Neuron (in vitro differentiated cells): ENCODE measurements around the gene OR10C1.
"Not testable (repeated sequence)": the region's sequence is repeated elsewhere in the genome, so short reads cannot be mapped to it uniquely, and the experiment has no call there.

Experiments used
- H2AFZ ChIP-seq: one replicate; pipeline ENCODE4 v1.6.1; 2013; ENCODE audit warnings: low read depth, mild to moderate bottlenecking, inconsistent platforms, low read length, moderate library complexity
- H3K27me3 ChIP-seq: one replicate; pipeline ENCODE4 v1.6.1; 2013; ENCODE audit warnings: low read length; ENCODE audit not compliant: insufficient read depth
- H3K36me3 ChIP-seq: one replicate; pipeline ENCODE4 v1.6.1; 2013; ENCODE audit warnings: low read length; ENCODE audit not compliant: insufficient read depth
- H3K4me1 ChIP-seq: one replicate; pipeline ENCODE4 v1.6.1; 2013; ENCODE audit warnings: low read length; ENCODE audit not compliant: insufficient read depth
- H3K4me3 ChIP-seq: 2 replicates; pipeline ENCODE4 v1.5.1; 2013; ENCODE audit warnings: mild to moderate bottlenecking, low read length, moderate library complexity
- H3K9me3 ChIP-seq: one replicate; pipeline ENCODE4 v1.6.1; 2013; ENCODE audit warnings: low read length

OR10C1 gene, protein sequence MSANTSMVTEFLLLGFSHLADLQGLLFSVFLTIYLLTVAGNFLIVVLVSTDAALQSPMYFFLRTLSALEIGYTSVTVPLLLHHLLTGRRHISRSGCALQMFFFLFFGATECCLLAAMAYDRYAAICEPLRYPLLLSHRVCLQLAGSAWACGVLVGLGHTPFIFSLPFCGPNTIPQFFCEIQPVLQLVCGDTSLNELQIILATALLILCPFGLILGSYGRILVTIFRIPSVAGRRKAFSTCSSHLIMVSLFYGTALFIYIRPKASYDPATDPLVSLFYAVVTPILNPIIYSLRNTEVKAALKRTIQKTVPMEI

DNA sequence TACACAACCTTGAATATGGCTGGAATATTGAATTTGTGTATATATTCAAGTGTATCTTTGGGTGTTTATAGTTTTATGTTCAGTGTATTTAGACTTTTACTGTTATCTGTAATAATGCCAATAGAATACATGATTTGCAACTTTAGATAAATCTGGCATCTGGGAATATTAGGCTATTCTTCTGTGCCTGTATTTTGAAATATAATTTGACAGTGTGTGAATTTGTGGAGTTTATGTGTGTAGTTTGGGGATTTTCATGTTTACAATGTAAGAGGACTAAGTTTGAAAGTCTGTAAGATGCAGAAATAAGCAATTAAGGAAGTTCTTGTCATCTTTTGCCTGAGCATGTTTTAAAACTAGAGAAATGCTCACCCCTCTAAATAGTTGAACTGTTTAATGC is at the start of gene OR10C1:
Gene OR10C1, plus strand, starts transcription at position 301 of the 400 bp plus-strand sequence. CDS start 710 bp downstream, outside the sequence.
- Histone ChIP-seq H3K9me3 (no peaks in the 10 kb centered on the region), H3K27me3 (no peaks in the 10 kb centered on the region), H3K4me1 (no peaks in the 10 kb centered on the region), H3K4me3 (no peak within 1 kb of the TSS), H2AFZ (no peak within 1 kb of the TSS), H3K36me3 (no peaks in the 10 kb centered on the region)

DNA sequence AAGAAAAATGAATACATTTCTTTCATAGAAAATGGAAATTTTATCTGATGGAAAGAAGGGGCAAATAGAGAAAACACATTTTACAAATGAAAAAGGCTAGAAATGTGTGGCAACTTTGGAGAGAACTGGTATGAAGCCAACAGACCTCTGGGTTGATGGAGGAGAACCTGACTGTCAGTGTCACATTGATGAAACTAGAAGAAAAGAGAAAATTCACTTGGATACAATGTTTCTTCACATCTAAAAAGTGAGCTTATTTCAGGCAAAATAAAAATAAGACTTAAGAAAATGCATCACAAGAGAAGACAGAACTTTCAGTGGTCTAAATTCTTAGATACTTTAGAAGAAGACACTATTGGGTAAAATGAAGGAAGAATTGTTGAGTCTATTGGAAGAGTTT is 43.8 kb upstream of the OR10C1 start, which contains the start of gene OR12D2:
Gene OR12D2, plus strand, starts transcription at position 301 of the 400 bp plus-strand sequence. CDS start 1,069 bp downstream, outside the sequence.
- Histone ChIP-seq H3K9me3 (no peaks in the 10 kb centered on the region), H3K27me3 (no peaks in the 10 kb centered on the region), H3K4me1 (no peaks in the 10 kb centered on the region), H3K4me3 (no peak within 1 kb of the TSS), H3K36me3 (no peaks in the 10 kb centered on the region), H2AFZ (no peak within 1 kb of the TSS)

DNA sequence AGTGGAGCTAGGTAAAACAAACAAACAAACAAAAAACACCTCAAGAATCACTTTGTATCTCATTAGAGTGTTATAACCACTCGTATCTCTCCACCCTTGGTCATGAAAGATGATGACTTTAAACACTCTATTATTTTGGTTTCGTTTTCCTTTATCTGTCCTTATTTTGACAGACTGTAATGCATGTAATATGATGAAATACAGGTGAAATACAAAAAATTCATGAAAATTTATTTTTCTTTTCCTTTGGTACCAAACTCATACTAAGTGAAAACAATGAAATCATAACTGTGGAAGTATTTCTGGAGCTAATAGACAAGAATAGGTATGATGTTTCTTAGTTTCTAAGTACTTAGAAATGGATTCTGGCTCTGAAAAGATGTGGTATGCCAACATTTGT is 39.6 kb upstream of the OR10C1 start:
- no peaks in the 10 kb centered on the region for H3K27me3 ChIP-seq
- no peak overlapping the region for H2AFZ ChIP-seq
- H3K36me3 ChIP-seq, result no peaks in the 10 kb centered on the region
- H3K9me3 ChIP-seq, result no peaks in the 10 kb centered on the region
- no peak overlapping the region for H3K4me3 ChIP-seq
- no peaks in the 10 kb centered on the region for H3K4me1 ChIP-seq

DNA sequence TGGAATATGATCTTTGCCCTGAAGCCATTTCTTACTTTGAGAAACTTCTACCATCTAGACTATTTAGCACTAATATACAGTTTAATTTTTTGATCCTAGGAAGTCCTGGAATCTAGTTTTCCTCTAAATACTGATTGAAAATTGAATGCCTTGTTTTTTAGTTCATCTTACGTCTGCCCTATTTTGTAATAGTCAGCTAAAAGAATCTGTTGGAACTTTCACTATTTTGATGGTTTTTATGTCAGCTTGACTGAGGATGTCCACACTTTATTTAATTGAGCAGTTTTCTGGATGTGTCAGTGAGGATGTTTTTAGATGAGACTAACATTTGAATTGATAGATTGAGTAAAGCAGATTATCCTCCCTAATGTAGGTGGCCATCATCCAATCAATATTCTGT is 35.3 kb upstream of the OR10C1 start:
- Histone ChIP-seq H3K9me3 (no peaks in the 10 kb centered on the region), H3K4me3 (no peak overlapping the region), H2AFZ (no peak overlapping the region), H3K27me3 (no peaks in the 10 kb centered on the region), H3K4me1 (no peaks in the 10 kb centered on the region), H3K36me3 (no peaks in the 10 kb centered on the region)

DNA sequence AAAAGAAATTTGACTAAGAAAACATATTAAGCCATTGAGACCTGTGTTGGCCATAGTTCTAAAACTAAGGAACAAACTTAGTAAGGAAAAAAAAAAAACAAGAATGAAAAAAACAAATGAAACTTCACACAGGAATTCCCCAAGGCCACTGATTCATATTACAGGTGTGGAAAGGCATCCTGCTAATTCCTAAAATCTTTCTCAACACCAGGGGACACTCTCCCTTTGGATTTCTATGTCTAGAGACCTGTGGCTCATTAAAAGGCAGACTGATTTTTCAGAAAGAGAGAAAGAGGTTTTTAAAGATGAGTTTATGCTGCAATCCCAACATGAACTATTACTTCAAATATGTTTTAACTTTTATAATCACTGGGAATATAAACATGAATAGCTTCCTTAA is 24.5 kb upstream of the OR10C1 start, which contains the start of gene OR12D1:
Gene OR12D1, plus strand, starts transcription at position 341 of the 400 bp plus-strand sequence.
- H3K27me3 ChIP-seq, result peaks cover 3% of the 10 kb centered on the region
- H3K4me1 ChIP-seq, result no peaks in the 10 kb centered on the region
- H3K4me3 ChIP-seq, result no peak within 1 kb of the TSS

DNA sequence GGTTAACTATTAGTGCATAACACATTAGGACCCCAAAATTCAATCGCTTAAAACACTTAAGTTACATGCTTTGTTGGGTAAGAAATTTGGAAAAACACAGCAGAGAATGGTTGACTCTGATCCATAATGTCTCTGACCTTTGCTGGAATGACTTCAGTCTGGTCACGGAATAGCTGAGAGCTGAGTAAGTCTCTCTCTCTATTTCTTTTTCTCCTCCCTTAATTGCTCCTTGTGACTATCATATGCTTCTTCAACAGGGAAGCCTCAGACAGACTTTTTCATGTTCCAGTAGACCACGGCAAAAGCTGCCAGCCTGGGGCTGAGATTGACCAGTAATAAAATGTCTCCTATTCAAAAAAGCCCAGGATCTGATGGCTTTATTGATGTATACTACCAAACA is 19.6 kb upstream of the OR10C1 start:
- Histone ChIP-seq H3K9me3 (no peaks in the 10 kb centered on the region), H2AFZ (no peak overlapping the region), H3K4me3 (no peak overlapping the region), H3K36me3 (no peaks in the 10 kb centered on the region), H3K4me1 (no peaks in the 10 kb centered on the region), H3K27me3 (peaks cover 3% of the 10 kb centered on the region)

More for the DNA sequence above, 24.5 kb upstream of the OR10C1 start, which contains the start of gene OR12D1:
- Histone ChIP-seq H3K36me3 (no peaks in the 10 kb centered on the region), H3K9me3 (no peaks in the 10 kb centered on the region), H2AFZ (no peak within 1 kb of the TSS)

DNA sequence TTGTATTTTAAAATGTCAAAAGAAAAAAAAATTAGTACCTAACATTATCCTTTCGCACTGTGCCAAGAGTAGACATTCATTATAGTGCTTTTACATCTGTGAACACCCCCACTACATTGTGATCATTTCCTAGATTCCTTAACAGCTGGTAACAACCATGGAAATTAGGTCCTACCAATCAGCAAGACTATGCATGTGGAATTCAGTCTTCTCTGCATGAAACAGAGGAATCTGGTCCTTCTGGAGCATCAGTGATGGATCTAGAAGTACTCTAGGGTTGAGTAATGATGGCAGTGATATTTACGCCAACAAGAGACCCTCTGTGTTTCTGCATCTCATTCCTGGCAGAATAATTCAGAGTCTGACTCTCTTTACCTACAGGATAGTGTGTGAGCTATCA is 14.9 kb upstream of the OR10C1 start:
- no peaks in the 10 kb centered on the region for H3K9me3 ChIP-seq
- H3K4me1 ChIP-seq, result no peaks in the 10 kb centered on the region
- no peaks in the 10 kb centered on the region for H3K36me3 ChIP-seq
- peaks cover 3% of the 10 kb centered on the region for H3K27me3 ChIP-seq
- no peak overlapping the region for H2AFZ ChIP-seq
- H3K4me3 ChIP-seq, result no peak overlapping the region

DNA sequence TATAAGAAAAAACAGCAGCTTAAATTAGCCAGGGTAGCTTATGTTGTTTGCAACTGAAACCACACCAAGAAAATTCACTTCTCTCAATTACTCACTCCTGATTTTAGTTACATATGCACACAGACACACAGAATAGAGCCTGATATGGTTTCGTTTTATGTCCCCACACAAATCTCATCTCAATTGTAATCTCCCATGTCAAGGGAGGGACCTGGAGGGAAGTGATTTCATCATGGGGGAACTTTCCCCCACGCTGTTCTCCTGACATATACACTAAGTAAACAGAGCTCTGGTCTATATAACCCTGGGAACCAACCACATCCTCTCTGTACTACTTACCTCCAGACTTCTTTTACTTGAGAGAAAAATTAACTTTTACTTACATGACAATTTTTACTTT is 14.5 kb upstream of the OR10C1 start:
- H3K36me3 ChIP-seq, result no peaks in the 10 kb centered on the region
- H3K9me3 ChIP-seq, result no peaks in the 10 kb centered on the region
- no peak overlapping the region for H2AFZ ChIP-seq
- no peaks in the 10 kb centered on the region for H3K4me1 ChIP-seq
- H3K27me3 ChIP-seq, result peaks cover 5% of the 10 kb centered on the region
- H3K4me3 ChIP-seq, result no peak overlapping the region

DNA sequence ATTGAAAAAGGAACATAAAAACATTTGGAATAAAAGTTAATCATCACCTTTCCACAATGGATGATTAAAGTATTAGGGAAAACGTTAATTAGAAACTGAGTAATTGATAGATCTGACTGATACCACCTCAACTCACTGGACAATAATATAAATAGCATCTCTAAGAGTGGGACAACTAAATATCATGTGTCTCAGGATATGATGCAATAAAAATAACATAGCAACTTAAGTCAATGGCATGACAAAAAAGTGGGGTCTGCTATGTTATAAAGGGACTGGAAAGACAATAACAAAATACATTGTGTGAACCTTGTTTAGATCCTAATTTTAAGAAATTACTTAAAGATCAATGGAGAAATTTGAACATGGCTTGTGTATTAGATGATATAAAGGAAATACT is 14.0 kb upstream of the OR10C1 start:
- Histone ChIP-seq H3K27me3 (peaks cover 6% of the 10 kb centered on the region), H3K4me1 (no peaks in the 10 kb centered on the region), H2AFZ (no peak overlapping the region), H3K36me3 (no peaks in the 10 kb centered on the region), H3K4me3 (no peak overlapping the region), H3K9me3 (no peaks in the 10 kb centered on the region)

DNA sequence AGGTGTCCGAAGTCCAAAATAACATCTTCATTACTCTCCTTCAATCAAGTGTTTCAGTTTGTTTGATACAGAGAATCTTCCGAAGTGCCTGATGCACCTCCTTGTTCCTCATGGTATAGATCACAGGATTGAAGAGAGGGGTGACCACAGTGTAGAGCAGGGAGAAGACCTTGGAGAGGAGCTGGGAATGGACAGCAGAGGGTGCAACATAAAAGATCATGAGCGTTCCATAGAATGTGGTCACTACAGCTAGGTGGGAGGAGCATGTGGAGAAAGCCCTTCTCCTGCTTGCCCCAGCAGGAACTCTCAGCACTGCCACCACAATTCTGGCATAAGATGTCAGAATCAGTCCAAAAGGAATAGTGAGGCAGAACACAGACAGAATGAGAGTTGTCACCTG is 12.5 kb upstream of the OR10C1 start:
- Histone ChIP-seq H3K9me3 (no peaks in the 10 kb centered on the region), H3K4me3 (no peak overlapping the region), H3K36me3 (no peaks in the 10 kb centered on the region), H2AFZ (no peak overlapping the region), H3K27me3 (peaks cover 6% of the 10 kb centered on the region), H3K4me1 (no peaks in the 10 kb centered on the region)

DNA sequence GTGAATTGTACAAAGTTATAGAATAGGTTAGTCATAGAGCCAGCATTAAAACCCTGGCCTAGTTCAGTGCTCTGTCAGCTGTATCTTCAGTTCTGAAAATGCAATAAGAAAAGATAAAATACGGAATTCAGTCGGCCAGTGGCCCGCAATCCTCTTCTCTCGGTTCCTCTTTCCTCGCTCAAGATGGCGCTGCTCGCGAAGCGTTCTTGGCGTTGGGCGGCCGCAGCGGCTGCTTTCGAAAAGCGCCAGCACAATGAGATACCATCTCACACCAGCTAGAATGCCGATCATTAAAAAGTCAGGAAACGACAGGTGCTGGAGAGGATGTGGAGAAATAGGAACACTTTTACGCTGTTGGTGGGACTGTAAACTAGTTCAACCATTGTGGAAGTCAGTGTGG is 2.4 kb upstream of the OR10C1 start:
- H2AFZ ChIP-seq, H3K9me3 ChIP-seq, H3K27me3 ChIP-seq, H3K4me3 ChIP-seq, H3K36me3 ChIP-seq, H3K4me1 ChIP-seq: not testable (repeated sequence)

DNA sequence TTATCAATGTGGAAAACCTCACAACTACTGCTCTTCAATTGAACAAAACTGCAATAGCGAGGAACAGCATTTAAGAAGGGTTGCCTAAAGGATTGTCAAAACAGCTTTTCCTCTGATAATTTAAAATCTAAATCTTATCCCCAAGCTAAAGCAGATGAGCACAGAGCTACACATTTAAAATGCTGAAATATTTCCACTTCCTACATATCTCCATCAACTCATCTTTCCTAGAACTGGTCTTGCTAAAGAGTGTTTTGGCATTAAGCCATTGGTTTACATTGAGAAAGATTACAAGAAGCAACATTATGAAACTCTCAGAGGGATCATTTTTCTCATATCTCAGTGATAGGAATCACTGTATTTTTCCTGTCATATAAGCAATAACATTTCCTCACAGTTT is 3.6 kb downstream of the OR10C1 start:
- Histone ChIP-seq H3K4me1 (peaks cover 5% of the 10 kb centered on the region), H2AFZ (no peak overlapping the region), H3K9me3 (no peaks in the 10 kb centered on the region), H3K27me3 (no peaks in the 10 kb centered on the region), H3K4me3 (no peak overlapping the region), H3K36me3 (no peaks in the 10 kb centered on the region)

DNA sequence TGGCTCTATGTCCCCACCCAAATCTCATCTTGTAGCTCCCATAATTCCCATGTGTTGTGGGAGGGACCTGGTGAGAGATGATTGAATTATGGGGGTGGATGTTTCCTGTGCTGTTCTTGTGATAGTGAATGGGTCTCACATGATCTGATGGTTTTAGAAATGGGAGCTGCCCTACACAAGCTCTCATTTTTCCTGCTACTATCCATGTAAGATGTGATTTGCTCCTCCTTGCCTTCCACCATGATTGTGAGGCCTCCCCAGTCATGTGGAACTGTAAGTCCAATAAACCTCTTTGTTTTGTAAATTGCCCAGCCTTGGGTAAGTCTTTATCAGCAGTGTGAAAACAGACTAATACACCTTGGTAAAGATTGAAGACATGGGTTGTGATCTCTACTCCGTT is 4.9 kb downstream of the OR10C1 start:
- H3K4me1 ChIP-seq, H3K27me3 ChIP-seq, H3K36me3 ChIP-seq, H3K9me3 ChIP-seq, H3K4me3 ChIP-seq, H2AFZ ChIP-seq: not testable (repeated sequence)

DNA sequence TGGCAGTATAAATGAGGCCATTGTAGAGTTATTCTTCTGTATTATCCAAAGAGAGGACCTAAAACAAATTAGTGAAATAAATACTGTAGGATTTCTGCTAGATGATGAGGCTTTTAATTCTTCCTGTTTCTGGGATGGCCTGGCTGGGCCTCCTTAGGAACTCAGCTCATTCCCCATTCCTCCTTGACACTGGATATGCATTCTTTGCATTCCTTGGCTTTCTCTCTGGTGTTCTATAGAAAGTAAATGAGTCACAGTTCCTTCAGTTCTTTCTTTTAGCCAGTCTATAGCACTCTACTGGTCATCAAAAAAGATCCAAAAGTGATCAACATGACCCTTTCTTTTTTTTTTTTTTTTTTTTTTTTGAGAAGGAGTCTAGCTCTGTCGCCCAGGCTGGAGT is 8.6 kb downstream of the OR10C1 start:
- Histone ChIP-seq H3K9me3 (no peaks in the 10 kb centered on the region), H2AFZ (no peak overlapping the region), H3K4me1 (peaks cover 6% of the 10 kb centered on the region), H3K27me3 (no peaks in the 10 kb centered on the region), H3K36me3 (no peaks in the 10 kb centered on the region), H3K4me3 (no peak overlapping the region)
